Esophagus mucosa (tissue), 1 donor: ENCODE measurements around the gene ARHGAP4. TPM values are rescaled to one million over a fixed set of nuclear protein-coding genes. Genes with fewer than 3 reads are reported as not detected.

ENCODE experiments used
- ATAC-seq: fragments of 200-7000 bp; cut with Tn5 transposase; one replicate; pipeline ENCODE4 v1.9.1; 2020
- total RNA-seq: library from RNA; stranded (reverse); gene quantifications from one replicate; pipeline ENCODE4 v1.2.4, GENCODE V29; 2023
- donor health status: DM: yes; HTN: yes; CAD: no.

The ARHGAP4 gene
- total RNA-seq, result 7.5 TPM

GRCh38 chrX:153925739-153926551 is at the start of gene ARHGAP4:
Gene ARHGAP4, minus strand, starts transcription at chrX:153926264. Its CDS starts 62 bp downstream, at chrX:153926202.
- ATAC-seq, result no peak

GRCh38 chrX:153974726-153975286 is 48.7 kb upstream of the ARHGAP4 start:
- no peak for ATAC-seq

- no peak for ATAC-seq
Observed at GRCh38 chrX:153974003-153974725, 48.1 kb upstream of the ARHGAP4 start.

- ATAC-seq, result no peak
Observed at GRCh38 chrX:153973127-153974002, 47.3 kb upstream of the ARHGAP4 start.

- ATAC-seq, result peak; percentile 72
Observed at GRCh38 chrX:153972368-153973126, 46.5 kb upstream of the ARHGAP4 start, which contains the start of gene TMEM187. Gene TMEM187, plus strand, starts transcription at chrX:153972754. Its CDS starts 9,309 bp downstream, at chrX:153982063.

- peak; percentile 70 for ATAC-seq
Observed at GRCh38 chrX:153971450-153972367, 45.6 kb upstream of the ARHGAP4 start, which contains the start of gene HCFC1. Gene HCFC1, minus strand, starts transcription at chrX:153971818. Its CDS starts 978 bp downstream, at chrX:153970840.

- peak; percentile 75 for ATAC-seq
Observed at GRCh38 chrX:153971124-153971449, 45.0 kb upstream of the ARHGAP4 start.

GRCh38 chrX:153970357-153971123 is 44.5 kb upstream of the ARHGAP4 start:
- peak; percentile 3 for ATAC-seq

- no peak for ATAC-seq
Observed at GRCh38 chrX:153969904-153970356, 43.9 kb upstream of the ARHGAP4 start.

- ATAC-seq, result no peak
Observed at GRCh38 chrX:153969125-153969903, 43.2 kb upstream of the ARHGAP4 start.

GRCh38 chrX:153968754-153969124 is 42.7 kb upstream of the ARHGAP4 start:
- ATAC-seq, result no peak

GRCh38 chrX:153968255-153968654 is 42.2 kb upstream of the ARHGAP4 start:
- no peak for ATAC-seq

- ATAC-seq, result no peak
Observed at GRCh38 chrX:153967536-153968224, 41.6 kb upstream of the ARHGAP4 start.

- ATAC-seq, result no peak
Observed at GRCh38 chrX:153966841-153967535, 40.9 kb upstream of the ARHGAP4 start.

- ATAC-seq, result no peak
Observed at GRCh38 chrX:153966283-153966688, 40.2 kb upstream of the ARHGAP4 start.

- ATAC-seq, result no peak
Observed at GRCh38 chrX:153965406-153965805, 39.3 kb upstream of the ARHGAP4 start.

GRCh38 chrX:153964105-153964504 is 38.0 kb upstream of the ARHGAP4 start:
- no peak for ATAC-seq
